ENCODE results near the gene SPEF1. TPM values are rescaled to one million over a fixed set of nuclear protein-coding genes. Genes with fewer than 3 reads are reported as not detected.

SPEF1 gene
- total RNA-seq, 1 experiment from 2014 or later, result 0.24 TPM

GRCh38 chr20:3747471-3747870 lies 33.8 kb downstream of the SPEF1 start:
- Histone ChIP-seq H3K56ac (ENCODE audit: insufficient read length, low read depth, low read length) (no peak overlapping the region), H4K8ac (replicated peaks; ENCODE audit: insufficient read length, low read depth, low read length) (no peak overlapping the region), H2BK120ac (ENCODE audit: low read depth, low read length, poor library complexity, severe bottlenecking) (no peak overlapping the region), H3T11ph (ENCODE audit: low read length) (no peak overlapping the region), H3K23me2 (ENCODE audit: insufficient read length, low read depth, low read length, poor library complexity, severe bottlenecking) (peaks cover 29% of the 10 kb centered on the region), H3K79me1 (ENCODE audit: insufficient read depth, low read depth, low read length, poor library complexity, severe bottlenecking) (no peaks in the 10 kb centered on the region), H3K9ac (ENCODE audit: extremely low read depth, insufficient read length, low read length) (no peak overlapping the region), H3K27ac (ENCODE audit: insufficient read length, low read depth, low read length) (no peak overlapping the region), H3K18ac (ENCODE audit: insufficient read length, low read depth, low read length) (no peak overlapping the region), H2BK20ac (ENCODE audit: low read depth, low read length, poor library complexity, severe bottlenecking) (no peak overlapping the region), H2AFZ (ENCODE audit: low read length) (no peak overlapping the region), H4K20me1 (ENCODE audit: control insufficient read depth, insufficient read depth, insufficient read length) (no peaks in the 10 kb centered on the region), H4K5ac (ENCODE audit: insufficient read length, low read depth, low read length) (no peak overlapping the region), H2AK5ac (ENCODE audit: insufficient read length, low read length) (no peak overlapping the region), H3K27me3 (ENCODE audit: insufficient read depth, low read length) (peaks cover 13% of the 10 kb centered on the region), H3K4me1 (ENCODE audit: insufficient read depth, low read length) (peaks cover 1% of the 10 kb centered on the region; the same call in 1 of the 2 replicates), H3K4me2 (ENCODE audit: insufficient read depth, insufficient read length, low read length) (no peak overlapping the region), H4K91ac (ENCODE audit: insufficient read length, low read depth, low read length) (no peak overlapping the region), H3K4ac (ENCODE audit: low read depth, low read length) (no peak overlapping the region), H3K14ac (ENCODE audit: insufficient read depth, low read length) (no peak overlapping the region), H3K9me3 (ENCODE audit: control insufficient read depth, low read depth, low read length) (no peaks in the 10 kb centered on the region), H3K79me2 (ENCODE audit: insufficient read depth, low read length) (no peaks in the 10 kb centered on the region), H3K23ac (ENCODE audit: insufficient read length, low read depth, low read length) (no peak overlapping the region), H2BK15ac (ENCODE audit: low read depth, low read length) (no peak overlapping the region), H2BK5ac (ENCODE audit: insufficient read length, low read length) (no peak overlapping the region), H2BK12ac (ENCODE audit: insufficient read length, low read depth, low read length) (no peak overlapping the region)
- no CpG with 5 or more reads among the region's 2 CpGs for WGBS (ENCODE audit: extremely low coverage, insufficient read length, low lambda C conversion rate)
- peaks cover 66% of the 10 kb centered on the region for H3K27me3 Mint-ChIP-seq (ENCODE audit: low read depth)
- DNase-seq, result no peak
- H3K36me3 Mint-ChIP-seq (ENCODE audit: insufficient read depth in 1 of 3, low read depth in 3 of 3), result peaks cover 5 to 6% (median 5%) of the 10 kb centered on the region in 3 experiments; a peak in 5 of 7 replicates
- TF ChIP-seq, protein P1, sequence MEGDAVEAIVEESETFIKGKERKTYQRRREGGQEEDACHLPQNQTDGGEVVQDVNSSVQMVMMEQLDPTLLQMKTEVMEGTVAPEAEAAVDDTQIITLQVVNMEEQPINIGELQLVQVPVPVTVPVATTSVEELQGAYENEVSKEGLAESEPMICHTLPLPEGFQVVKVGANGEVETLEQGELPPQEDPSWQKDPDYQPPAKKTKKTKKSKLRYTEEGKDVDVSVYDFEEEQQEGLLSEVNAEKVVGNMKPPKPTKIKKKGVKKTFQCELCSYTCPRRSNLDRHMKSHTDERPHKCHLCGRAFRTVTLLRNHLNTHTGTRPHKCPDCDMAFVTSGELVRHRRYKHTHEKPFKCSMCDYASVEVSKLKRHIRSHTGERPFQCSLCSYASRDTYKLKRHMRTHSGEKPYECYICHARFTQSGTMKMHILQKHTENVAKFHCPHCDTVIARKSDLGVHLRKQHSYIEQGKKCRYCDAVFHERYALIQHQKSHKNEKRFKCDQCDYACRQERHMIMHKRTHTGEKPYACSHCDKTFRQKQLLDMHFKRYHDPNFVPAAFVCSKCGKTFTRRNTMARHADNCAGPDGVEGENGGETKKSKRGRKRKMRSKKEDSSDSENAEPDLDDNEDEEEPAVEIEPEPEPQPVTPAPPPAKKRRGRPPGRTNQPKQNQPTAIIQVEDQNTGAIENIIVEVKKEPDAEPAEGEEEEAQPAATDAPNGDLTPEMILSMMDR (conservative IDR thresholded peaks at IDR 0.05), result no peak
- peaks cover 15 to 26% of the 10 kb centered on the region in 2 experiments for H3K4me1 Mint-ChIP-seq
- no peaks in the 10 kb centered on the region for H3K9me3 Mint-ChIP-seq
- peak overlapping the region in 1 of 3 experiments; percentile 94; a peak in 2 of 7 replicates for H3K27ac Mint-ChIP-seq
- H3K4me3 Mint-ChIP-seq, result no peak overlapping the region

All from H9 (cell line).